NCI-H2107 treated with DMSO at 0.1 percent for 48 hours (cell line): ENCODE data around the gene EAF1.
"Not testable (repeated sequence)": the region's sequence is repeated elsewhere in the genome, so short reads cannot be mapped to it uniquely, and the experiment has no call there.

ENCODE experiments used
- DNase-seq: peaks from one replicate; lab custom pipeline; 2025; ENCODE audit not compliant: unreplicated experiment; lab: John Stamatoyannopoulos, UW

EAF1 gene

GRCh38 chr3:15451216-15452113 lies 24.1 kb downstream of the EAF1 start:
- DNase-seq = no peak

- no peak for DNase-seq
Observed at GRCh38 chr3:15452156-15452555, 24.8 kb downstream of the EAF1 start.

GRCh38 chr3:15452961-15453360 lies 25.6 kb downstream of the EAF1 start:
- no peak for DNase-seq

- no peak for DNase-seq
Observed at GRCh38 chr3:15453501-15453900, 26.1 kb downstream of the EAF1 start.

- DNase-seq = no peak
Observed at GRCh38 chr3:15453991-15454625, 26.7 kb downstream of the EAF1 start.

- DNase-seq = no peak
Observed at GRCh38 chr3:15454965-15455364, 27.6 kb downstream of the EAF1 start.

GRCh38 chr3:15455756-15456155 lies 28.4 kb downstream of the EAF1 start:
- no peak for DNase-seq

GRCh38 chr3:15456321-15456720 lies 28.9 kb downstream of the EAF1 start:
- no peak for DNase-seq

GRCh38 chr3:15456915-15457314 lies 29.5 kb downstream of the EAF1 start:
- DNase-seq = not testable (repeated sequence)

- DNase-seq = no peak
Observed at GRCh38 chr3:15458212-15458780, 30.9 kb downstream of the EAF1 start.

GRCh38 chr3:15460891-15461531 lies 33.6 kb downstream of the EAF1 start:
- no peak for DNase-seq

GRCh38 chr3:15462451-15462850 lies 35.1 kb downstream of the EAF1 start:
- DNase-seq = no peak

GRCh38 chr3:15465876-15466585 lies 38.6 kb downstream of the EAF1 start:
- DNase-seq = no peak

- no peak for DNase-seq
Observed at GRCh38 chr3:15467227-15468181, 40.1 kb downstream of the EAF1 start.

GRCh38 chr3:15470261-15470660 lies 42.9 kb downstream of the EAF1 start:
- no peak for DNase-seq

GRCh38 chr3:15470849-15471248 lies 43.5 kb downstream of the EAF1 start:
- no peak for DNase-seq

- DNase-seq = no peak
Observed at GRCh38 chr3:15471861-15472260, 44.5 kb downstream of the EAF1 start.

- no peak for DNase-seq
Observed at GRCh38 chr3:15475161-15475560, 47.8 kb downstream of the EAF1 start.

- no peak for DNase-seq
Observed at GRCh38 chr3:15476378-15476777, 49.0 kb downstream of the EAF1 start.
